DMS53 treated with DMSO at 0.1 percent for 48 hours (cell line): ENCODE results near the gene REEP2.

Experiments
- DNase-seq: peaks from one replicate; lab custom pipeline; 2025; ENCODE audit not compliant: unreplicated experiment; lab: John Stamatoyannopoulos, UW

Gene REEP2

DNA sequence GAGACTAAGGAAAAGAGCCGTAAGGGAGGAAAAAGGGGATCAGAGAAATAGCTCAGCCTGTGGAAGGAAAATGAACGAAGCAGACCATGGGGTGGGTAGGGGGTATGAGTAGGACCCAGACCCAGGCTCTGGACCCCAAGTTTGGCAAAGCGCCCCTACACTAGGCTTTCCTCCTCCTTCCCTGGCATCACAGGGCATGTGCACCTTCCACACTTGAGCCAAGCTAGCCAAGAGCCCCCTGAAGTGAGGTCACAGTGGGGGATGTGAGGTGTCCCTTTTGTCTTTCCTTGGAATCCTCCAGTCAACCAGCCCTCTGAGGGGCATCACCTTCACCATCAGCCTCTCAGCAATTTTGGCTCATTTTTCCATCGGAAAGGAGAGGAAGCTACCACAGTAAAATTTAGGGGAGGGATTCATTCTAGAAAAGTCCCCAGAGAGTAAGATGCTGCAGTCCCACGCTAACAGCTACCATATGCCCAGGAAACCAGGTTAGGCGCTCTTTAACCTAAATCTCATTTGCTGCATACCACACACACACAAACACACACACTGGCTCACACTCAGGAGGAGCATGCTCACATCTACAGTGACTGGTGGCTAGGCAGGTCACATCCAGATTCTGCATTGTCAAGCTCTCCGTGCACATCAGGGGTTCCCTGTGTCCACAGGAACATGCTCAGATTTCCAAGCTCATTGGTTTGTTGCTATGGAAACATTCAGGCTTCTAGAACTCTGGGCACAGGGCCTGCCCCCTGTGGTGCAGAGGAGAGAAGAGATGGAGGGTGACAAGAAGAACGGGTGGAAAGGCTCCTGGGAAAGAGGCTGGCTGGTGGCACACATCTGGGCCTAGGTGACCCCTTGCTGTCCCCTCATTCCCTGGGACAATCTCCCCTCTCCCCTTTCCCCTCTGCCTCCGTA, 9.9 kb downstream of the REEP2 start:
- DNase-seq: no peak

DNA sequence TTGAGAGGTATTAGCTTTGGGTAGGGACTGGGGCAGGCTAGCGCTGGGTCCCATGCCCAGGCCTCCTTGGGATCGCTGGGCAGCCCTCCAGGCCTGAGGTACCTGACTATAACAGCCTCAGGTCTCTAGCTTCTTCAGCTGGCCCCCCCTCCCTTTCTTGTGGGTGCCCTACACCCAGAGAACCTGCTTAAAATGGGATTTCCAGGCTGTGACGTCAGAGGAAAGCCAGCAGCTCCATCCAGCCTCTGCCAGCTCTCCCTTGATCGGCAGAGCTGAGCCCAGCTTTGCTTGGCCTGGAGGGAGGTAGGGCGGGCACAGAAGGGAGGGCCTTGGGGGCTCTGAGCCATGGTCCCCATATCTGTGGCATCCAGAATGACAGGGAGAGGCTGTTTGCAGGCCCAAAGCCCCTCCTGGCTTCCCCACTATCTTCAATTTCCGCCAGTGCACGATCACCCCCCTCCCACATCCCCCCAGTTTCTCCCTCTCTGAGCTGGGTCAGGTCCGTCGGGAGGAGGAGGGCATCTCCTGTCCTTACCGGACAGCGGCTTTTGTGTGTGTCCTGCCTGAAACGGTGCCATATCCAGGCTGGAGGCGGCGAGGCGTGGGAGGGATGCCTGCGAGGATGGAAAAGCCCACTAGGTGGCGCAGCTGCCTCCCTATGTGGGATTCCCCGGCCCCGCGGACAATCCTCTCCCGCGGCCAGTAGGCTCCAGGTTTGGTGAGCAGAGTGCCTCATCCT, 10.8 kb downstream of the REEP2 start:
- peak; percentile 84 for DNase-seq

DNA sequence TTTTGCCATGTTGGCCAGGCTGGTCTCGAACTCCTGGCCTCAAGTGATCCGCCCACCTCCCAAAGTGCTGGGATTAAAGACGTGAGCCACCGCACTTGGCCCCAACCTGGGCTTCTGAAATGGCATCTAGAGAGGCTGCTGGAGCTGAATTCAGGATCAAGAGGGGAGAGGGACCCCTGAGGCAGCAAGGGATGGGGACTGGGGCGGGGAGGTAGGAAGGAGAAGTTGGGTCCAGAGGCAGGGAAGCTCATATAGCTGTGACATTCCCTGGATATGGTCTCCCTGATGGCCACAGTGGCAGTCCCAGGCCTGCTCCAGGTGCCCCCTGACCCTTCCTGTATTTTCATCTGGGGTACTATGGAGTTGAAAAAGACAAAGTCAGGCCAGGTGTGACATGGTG, 12.1 kb downstream of the REEP2 start:
- DNase-seq: no peak

DNA sequence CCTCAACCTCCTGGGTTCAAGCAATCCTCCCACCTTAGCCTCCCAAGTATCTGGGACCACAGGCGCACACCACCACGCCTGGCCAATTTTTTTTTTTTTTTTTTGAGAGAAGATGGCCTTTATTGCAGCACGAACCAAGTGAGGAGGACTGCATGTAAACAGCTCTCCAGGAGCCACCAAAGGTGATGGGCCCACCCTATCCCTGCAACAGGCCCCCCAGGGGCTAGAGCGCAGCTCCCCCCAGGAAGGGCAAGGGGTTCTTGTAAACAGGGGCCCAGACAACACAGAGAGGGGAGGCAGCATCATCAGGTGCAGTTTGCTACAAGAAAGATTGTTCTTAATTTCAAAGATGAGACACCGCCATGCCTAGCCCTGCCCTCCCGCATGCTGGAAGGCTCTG, 13.9 kb downstream of the REEP2 start:
- no peak for DNase-seq

DNA sequence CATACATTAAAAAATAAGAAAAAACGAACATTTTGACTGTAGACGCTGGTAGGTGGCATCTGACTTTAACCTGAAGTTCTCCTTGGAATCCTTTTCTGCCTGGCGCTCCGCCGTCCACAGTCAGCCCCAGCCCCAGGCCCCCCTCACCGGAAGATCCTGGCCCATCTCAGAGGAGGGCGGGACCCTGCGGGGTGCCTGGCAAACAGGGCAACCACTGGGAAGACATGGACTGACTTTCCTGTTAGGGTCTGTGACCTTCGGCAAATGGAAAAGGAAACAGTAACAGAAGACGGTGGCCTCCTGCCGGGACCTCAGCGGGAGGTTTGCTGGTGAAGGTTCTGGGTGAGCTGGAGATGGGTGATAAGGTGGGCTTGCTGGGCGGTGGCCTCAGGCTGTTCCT, 14.7 kb downstream of the REEP2 start:
- DNase-seq: no peak

DNA sequence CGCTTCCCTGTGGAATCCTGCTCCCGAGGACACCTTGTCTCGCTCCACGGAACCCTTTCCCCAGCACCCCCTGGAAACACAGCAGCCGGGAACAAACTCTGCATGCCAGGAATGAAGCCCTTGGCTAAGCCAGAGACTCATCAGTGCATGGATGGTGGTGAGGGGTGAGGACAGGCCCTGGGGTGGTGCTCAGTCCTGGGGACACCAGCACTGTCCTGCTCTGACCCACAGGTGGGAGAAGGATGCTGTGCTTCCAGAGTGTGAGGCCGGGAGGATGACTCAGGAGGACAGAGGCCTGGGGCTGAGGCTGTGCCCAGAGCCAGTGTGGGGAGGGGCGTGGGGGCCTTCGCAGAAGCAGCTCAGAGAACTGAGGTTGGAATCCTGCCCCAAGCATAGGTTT, 15.3 kb downstream of the REEP2 start:
- no peak for DNase-seq

DNA sequence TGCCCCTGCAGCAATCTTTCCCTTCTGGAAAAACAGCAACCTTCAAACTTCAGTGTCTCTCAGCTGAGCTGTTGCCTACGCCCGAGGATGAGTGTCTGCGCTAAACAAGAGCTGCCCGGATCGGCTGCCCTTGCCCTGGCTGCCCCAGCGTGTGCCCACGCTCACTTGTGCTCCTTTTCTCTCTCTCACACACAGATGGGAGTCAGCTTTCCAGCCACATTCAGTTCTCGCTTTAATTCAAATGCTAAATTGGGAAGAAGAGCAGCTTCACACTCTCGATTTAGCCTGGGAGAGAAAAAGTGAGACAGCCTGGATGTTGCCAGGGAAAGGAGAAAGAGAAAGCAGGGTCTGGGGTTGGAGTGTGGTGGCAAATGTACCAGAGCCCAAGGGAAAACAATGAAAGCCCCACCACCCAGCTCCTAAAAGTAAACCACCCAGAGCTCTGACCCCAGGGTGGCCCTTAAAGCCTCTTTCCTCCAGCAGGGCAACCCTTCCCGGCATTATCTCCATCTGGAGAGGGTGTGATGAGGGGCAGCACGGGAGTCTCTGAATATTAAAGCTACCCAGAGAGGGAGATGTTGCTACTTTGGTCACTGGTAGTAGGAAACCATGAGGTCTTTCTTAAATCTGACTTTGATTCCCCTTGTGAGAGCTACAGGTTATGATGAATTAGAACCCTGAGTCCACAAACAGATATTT, 16.5 kb downstream of the REEP2 start:
- no peak for DNase-seq

DNA sequence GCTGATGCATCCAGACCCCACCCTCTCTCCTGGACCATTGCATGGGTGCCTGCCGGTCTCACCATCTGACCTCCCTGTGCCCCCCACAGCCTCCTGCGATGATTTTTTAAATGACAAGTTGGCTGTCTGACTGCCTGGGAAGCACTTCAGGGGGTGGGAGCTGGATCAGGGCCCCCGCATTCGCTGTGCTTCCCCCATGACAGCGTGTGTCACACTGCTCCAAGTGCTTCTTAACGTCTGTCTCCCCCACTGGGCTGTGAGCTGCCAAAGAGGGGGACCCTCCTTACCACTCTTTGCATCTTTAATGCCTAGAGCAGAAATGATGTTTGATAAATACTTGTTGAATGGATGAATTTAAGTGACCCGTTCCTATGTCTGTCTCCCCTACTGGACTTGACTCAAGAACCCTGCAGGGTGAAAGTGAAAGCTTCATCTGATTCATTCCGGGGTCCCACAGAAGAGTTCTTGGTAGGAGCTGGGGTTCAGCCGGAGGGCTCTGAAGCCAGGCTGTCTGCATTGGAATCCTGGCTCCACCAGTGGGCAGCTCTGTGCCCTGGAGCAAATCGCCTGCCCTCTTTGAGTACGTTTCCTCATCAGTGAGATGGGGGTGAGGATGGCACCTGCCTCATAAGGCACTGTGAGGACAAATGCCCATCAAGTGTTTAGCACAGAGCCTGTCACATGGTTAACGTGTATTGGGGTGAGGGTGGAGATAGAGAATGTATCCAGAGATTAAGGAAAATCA, 18.8 kb downstream of the REEP2 start:
- no peak for DNase-seq

DNA sequence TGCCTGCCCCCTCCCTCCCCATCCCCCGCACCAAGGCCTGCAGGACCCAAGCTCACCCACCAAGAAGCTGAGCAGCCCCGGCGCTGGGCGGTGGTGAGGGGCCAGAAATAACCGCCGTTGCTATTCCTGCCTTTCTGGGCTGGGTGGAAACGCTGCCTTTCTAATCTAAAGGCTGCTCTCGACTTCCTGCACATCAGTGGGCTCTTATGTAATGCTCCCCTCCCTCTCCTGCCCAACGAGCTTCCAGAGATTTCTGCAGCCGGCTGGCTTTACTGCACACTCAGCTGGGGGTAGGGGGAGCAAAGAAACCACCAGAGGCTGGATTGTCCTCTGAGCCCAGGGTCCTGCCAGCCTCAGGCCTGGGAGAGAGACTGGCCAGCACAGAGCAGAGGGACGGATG, 19.5 kb downstream of the REEP2 start:
- DNase-seq: no peak

DNA sequence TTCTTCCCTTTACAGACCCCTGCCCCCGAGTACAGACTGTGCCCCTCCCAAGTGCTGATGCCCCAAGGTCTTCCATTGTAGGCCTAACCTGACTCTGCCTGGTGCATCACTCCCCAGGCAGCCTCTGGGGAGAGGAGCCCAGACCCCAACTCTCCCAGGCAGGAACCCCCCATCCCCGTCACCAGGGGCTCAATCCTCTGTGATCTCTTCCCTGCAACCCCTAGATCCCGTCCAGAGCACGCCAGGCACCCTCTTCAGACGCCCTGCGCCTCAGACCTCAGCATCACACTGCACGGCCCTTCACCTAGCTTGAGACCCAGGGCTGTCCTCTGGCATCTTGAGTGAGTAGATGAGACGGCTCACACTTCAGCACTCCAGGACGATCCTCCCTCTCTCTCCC, 20.0 kb downstream of the REEP2 start:
- no peak for DNase-seq

DNA sequence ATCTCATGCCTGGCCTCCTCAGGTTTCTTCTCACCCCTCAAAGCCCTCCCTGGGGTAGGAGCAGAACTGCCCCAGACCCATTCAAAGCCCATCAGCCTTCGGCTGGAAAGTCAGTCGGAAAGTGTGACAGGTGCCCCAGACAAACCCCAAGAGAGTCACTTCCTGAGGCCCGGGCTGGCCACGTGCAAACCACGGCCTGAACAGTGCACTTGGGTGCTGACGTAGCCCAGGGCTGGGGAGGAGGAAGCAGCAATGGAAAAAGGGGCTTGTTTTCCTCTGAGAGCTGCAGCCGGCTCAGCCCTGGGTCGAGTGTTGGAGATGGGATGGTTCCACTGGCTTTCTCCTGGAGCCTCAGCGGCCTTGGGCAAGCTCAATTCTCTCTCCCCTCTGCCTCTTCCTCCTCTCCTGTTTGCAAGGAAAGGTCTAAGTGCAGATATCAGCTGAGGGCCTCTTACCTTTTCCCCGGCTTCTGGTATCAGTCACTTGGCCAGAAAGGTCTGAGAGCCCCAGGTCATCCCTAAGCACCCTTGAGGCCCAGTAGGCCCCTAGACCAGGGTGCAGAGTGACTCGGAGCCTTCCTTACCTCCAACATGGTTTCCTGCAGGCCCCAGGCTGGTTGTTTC, 20.6 kb downstream of the REEP2 start:
- DNase-seq: no peak

DNA sequence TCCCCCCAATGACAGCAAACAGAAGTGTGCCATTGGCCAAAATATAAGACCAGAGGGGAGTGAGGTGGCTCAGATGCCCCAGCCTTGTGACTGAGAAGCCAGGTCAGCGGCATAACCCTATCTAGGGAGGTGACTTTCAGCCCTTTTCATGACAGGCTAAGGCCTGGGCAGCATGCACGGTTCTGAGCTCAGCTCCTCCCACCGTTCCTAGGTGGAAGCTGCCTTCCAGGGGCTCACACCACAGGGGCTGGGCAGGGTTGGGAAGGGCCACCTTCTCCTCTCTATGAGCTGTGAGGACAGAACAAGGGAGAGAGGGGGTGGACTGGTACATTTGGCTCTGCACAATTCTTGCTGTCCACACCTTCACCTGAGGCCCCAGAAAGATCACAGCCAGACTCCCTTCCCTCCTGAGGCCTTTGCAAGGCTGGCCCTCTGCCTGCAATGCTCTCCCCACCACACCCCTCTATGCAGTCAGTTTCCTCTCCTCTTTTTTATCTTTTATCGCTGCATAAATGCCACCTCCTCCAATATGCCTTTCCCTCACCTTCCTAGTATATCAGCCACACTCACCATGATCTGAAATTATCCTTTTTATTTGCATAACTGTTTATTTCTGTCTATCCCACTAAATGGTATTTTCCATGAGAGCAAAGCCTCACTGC, 21.3 kb downstream of the REEP2 start:
- no peak for DNase-seq

DNA sequence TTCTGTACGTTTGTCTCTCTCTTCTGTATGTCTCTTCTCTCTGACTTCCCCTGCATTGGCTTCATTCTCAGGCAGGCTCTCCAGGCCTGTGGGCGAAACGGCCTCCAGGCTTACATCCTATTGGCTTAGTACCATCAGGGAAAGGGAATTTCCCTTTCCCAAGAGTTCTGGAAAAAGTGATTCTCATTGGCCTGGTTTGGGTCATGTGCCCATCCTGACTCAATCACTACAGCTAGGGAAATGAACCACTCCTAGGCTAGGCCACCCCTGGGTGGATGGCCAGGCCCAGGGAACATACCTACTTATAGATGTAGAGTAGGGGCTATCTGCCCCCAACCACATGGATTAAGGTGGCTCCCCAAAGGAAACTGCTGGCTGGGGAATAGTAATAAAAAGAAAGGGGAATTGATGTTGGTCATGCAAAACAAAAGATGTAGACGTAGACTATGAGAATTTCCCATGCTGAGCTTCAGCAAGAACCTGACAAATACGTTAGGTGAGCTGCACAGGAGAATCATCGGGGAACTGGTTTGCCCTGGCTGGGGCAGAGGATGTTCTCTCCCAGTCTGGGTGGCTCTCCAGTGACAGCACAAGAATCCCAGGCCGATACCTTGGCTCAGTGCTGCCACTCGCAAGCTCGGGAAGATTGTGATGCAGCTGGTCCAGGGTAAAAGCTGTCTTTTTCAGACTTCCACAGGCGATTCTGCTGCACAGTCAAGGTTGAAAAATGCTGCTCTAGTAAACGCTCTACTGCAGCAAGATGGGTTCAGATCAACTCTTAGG, 22.7 kb downstream of the REEP2 start:
- DNase-seq: no peak

DNA sequence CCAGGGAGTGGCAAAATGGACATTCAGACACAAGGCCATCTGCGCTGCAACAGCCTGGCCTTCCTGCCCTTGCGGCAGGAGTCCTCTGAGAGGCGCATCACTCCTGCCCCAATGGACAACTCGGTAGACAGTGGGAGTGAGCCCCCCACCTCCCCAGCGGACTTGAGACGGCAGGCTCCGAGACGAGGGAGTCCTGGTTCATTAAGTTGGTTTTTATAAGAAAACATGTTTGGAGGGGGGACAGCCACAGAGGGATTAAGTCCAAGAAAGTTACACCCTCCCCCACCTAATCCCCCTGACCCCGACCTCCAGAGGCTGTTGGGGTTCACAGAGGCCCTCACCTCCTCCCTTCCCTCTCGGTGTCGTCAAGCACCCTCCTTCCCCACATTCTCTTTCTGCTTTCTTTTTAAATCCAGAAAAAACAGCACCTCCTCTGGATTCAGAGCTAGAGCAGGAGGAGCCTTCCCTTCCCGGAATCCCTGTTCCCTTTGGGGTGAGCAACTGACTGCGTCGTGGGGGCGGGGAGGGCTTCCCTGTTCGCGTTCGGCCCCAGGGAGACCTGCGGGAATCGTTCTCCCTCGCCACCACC, 24.7 kb downstream of the REEP2 start:
- no peak for DNase-seq

DNA sequence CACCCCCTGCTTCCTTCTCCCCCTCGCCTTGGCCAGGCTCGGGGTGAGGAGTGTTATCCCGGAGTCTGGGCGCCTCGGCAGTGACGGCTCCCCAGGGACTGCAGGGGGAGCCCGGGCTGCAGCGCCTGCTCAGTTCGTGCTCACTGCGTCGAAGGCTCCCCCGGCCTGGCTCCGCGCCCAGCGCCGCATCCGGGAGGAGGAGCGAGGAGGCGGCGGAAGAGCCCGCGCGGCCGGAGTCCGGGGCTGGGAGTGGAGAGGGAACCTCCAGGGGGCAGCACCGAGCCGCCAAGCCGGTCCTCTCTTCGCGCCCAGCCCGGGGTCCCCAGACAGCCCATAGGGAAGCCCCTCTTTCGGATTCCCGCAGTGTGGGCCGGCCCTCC, 25.1 kb downstream of the REEP2 start:
- DNase-seq: peak; percentile 90

DNA sequence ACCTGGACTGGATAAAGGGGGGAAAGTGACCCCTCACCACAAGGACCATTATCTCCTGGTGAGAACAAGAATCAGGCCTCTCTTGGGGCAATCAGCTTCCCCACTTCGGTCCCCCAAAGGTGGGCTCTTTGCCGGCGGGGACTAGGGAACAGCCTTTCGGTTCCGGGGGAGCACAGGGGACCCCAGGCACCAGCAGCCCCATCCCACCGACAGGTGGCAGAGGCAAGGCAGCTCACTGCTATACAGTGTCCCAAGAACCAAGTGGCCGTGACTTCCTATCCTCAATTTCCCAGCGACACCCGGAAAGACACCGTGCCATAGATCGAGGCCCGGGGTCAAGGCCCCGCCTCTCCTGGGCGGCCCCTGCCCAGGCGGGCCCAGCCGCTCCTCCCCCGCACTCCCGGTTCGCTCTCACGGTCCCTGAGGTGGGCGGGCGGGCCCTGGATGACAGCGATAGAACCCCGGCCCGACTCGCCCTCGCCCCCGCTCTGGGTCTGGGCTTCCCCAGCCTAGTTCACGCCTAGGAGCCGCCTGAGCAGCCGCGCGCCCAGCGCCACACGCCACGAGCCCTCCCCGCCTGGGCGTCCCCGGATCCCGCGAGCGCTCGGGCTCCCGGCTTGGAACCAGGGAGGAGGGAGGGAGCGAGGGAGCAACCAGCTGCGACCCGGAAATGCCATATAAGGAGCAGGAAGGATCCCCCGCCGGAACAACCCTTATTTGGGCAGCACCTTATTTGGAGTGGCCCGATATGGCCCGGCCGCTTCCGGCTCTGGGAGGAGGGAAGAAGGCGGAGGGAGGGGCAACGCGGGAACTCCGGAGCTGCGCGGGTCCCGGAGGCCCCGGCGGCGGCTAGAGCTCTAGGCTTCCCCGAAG, 25.8 kb downstream of the REEP2 start:
- peak; percentile 96 for DNase-seq

DNA sequence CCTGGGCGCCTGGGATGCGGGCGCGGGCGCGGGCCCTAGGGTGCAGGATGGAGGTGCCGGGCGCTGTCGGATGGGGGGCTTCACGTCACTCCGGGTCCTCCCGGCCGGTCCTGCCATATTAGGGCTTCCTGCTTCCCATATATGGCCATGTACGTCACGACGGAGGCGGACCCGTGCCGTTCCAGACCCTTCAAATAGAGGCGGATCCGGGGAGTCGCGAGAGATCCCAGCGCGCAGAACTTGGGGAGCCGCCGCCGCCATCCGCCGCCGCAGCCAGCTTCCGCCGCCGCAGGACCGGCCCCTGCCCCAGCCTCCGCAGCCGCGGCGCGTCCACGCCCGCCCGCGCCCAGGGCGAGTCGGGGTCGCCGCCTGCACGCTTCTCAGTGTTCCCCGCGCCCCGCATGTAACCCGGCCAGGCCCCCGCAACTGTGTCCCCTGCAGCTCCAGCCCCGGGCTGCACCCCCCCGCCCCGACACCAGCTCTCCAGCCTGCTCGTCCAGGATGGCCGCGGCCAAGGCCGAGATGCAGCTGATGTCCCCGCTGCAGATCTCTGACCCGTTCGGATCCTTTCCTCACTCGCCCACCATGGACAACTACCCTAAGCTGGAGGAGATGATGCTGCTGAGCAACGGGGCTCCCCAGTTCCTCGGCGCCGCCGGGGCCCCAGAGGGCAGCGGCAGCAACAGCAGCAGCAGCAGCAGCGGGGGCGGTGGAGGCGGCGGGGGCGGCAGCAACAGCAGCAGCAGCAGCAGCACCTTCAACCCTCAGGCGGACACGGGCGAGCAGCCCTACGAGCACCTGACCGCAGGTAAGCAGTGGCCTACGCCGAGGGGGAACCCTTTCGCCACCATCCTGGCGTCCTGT, 26.6 kb downstream of the REEP2 start, which contains the start of gene EGR1:
Gene EGR1, plus strand, starts transcription at position 219 of the 864 bp plus-strand sequence. Its CDS starts 283 bp downstream, at position 502.
- peak; percentile 85 for DNase-seq
